Measurements from ENCODE around the gene CDHR1.
"Not testable (repeated sequence)": the region's sequence is repeated elsewhere in the genome, so short reads cannot be mapped to it uniquely, and the experiment has no call there.

Gene CDHR1

DNA sequence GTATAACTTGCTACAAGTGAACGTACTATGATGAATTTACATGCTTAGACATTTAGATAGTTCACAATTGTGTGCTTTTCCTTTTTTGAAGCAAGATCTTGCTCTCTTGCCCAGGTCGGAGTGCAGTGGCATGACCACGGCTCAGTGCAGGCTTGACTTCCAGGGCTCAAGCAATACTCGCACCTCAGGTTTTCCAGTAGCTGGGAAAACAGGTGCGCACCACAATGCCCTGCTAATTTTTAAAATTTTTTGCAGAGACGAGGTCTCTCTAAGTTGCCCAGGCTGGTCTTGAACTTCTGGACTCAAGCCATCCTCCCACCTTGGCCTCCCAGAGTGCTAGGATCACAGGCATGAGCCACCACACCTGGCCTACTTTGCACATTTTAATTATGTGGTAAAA, 18.9 kb upstream of the CDHR1 start:
- DNase-seq = no peak

GRCh38 chr10:84176351-84176750, 18.0 kb upstream of the CDHR1 start:
- DNase-seq = no peak

DNA sequence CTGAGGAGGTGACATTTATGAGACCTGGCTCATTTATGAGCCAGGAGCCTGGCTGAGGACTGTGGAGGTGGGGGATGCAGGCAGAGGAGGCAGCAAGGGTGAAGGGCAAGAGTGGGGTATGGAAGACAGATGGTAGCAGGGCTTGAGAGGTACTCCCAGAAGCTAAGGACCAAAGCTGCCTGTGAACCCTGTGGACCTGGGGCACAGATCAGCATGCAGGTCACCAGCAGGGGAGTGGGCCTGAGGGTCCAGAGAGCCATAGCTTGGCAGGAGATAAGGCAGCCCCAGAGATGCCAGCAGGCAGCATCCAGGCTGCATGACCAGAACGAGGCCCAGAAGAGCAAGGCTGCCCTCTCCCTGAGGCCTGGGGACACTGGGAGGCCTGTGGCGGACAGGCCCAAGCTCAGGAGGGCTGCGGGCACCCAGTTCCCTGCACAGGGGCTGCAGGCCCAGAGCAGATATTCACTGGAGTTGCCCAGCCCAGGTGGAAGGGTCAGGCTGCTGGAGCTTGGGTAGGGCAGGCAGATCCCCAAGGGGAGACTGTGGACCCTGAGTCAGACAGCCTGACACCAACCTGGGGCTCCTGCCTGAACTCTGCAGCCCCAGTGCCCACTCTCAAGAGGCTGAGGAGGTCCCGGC, 17.4 kb upstream of the CDHR1 start:
- DNase-seq = no peak

GRCh38 chr10:84177541-84178141, 16.7 kb upstream of the CDHR1 start:
- peak in 1 of 14 donors; percentile 85 for DNase-seq

GRCh38 chr10:84178160-84178609, 16.2 kb upstream of the CDHR1 start:
- DNase-seq = no peak

DNA sequence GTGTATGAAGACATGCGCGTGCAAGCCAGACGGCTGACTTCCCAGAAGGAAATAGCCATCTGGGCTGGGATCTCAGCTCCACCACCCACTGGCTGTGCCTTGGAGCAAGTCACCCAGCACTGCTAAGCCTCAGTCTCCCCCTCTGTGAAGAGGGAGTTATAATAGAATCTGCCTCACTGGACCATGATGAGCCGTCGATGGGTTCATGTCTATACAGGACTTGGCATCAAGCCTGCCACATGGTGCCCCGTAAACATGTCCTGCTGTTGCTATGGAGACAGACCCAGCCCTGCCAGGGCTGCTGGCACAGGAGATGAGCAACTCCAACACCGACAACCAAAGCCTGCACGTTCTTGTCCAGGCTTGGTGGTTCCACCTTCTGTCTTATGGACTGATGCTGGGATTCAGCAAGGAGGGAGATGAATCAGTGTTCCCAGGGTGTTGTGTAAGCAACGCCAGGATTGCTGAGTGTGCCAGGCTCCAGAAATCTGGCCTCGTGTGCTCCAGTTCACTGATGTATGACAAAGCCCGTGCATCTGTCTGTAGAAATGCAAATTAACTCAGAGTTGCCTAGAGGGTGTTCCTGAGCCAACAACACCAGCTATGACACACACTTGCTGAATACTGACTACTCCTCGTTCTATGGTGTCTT, 15.2 kb upstream of the CDHR1 start:
- DNase-seq = peak in 4 of 14 donors; percentile 10 to 85 (median 28)

DNA sequence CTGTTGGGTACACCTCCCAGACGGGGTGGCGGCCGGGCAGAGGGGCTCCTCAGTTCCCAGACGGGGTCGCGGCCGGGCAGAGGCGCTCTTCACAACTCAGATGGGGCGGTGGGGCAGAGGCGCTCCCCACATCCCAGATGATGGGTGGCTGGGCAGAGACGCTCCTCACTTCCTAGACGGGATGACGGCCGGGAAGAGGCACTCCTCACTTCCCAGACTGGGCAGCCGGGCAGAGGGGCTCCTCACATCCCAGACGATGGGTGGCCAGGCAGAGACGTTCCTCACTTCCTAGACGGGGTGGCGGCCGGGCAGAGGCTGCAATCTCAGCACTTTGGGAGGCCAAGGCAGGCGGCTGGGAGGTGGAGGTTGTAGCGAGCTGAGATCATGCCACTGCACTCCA, 14.0 kb upstream of the CDHR1 start:
- not testable (repeated sequence) for DNase-seq

DNA sequence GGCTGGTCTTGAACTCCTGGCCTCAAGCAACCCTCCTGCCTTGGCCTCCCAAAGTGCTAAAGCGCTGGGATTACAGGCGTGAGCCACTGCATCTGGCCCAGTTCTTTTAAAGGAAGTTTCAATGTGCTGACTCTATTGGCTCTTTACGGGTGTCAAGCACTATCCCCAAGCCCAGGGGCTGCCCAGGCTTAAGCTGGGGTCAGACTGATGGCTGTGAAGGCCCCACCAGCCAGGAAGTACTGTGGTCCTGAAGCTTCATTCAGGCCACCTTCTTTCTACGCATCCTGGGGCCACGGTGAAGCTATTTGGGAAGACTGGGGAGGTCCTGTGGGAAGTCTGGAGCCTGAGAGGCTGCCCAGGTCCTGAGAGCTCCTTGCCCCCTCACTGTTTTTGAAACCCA, 12.7 kb upstream of the CDHR1 start:
- no peak for DNase-seq

DNA sequence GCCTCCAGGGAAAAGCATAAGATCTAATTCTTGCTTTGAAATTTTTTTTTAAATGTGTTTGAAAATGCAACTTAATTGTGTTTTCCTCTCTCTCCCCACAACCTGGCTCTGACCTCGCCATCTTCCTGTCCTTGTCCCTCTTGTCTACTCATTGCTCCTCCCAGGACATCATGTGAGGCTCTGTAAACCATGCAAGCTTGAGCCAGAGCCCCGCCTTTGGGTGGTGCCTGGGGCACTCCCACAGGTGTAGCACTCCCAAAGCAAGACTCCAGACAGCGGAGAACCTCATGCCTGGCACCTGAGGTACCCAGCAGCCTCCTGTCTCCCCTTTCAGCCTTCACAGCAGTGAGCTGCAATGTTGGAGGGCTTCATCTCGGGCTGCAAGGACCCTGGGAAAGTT, 9.8 kb upstream of the CDHR1 start:
- no peak for DNase-seq

GRCh38 chr10:84185526-84186175, 8.7 kb upstream of the CDHR1 start:
- no peak for DNase-seq

DNA sequence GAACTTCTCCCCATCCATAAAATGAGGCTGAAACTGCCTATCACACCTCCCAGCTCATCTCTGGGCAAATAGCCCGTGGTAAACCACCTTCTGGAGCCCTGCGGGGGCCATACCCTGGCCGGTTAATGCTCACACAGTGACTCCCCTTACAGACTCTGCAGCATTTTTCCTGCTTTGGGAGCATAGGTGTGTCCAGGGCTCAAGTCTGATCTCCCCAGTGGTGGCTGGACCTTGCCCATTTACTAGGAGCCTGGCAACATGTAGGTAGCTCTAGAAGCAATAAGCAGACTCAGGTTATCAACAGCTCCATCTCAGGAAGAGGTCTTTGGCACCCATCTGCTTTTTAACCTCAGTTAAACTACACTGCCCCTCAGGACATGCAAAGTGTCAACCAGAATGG, 5.5 kb upstream of the CDHR1 start:
- DNase-seq = no peak

DNA sequence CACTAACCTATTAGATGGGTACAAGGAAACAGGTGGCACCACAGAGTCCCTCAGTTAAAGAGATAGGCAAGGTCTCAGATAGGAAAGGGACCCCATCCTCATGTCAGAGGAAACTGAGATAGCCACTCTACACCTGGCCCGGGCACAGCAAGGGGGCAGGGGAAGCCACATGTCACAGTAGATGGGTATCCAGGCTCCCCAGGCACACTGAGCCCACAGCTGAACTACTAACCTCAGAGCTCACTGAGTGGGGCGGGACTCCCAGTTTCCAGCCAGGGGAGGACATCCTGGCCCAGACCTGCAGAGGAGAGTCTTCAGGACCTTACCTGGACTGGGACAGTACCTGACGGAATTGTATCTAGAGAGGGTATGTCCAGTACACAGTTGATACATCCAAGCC, 3.7 kb upstream of the CDHR1 start:
- DNase-seq = no peak

DNA sequence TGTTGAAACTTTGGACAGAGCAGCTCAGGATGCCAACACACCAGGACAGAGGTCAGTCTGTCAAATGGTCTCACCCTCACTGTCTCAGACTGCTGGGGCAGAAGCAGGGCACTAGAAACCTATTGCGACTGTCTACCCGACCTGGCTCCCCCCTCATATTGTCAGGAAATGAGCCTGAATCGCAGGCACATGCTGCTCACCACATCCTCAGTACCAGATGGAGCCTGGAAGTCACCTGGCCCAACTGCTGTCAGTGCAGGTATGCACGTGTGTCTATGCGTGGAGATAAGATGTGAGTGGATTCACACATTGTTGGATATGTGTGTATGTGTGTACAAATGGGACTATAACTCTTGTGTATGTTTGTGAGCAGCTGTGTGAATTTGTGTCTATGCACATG, 3.2 kb upstream of the CDHR1 start:
- no peak for DNase-seq

- DNase-seq = no peak
These were observed 1.0 kb upstream of the CDHR1 start for GRCh38 chr10:84193327-84193726.

- DNase-seq = no peak
These were observed 402 bp upstream of the CDHR1 start for GRCh38 chr10:84193846-84194423.

- no peak for DNase-seq
These were observed 900 bp downstream of the CDHR1 start for GRCh38 chr10:84195044-84195830.

DNA sequence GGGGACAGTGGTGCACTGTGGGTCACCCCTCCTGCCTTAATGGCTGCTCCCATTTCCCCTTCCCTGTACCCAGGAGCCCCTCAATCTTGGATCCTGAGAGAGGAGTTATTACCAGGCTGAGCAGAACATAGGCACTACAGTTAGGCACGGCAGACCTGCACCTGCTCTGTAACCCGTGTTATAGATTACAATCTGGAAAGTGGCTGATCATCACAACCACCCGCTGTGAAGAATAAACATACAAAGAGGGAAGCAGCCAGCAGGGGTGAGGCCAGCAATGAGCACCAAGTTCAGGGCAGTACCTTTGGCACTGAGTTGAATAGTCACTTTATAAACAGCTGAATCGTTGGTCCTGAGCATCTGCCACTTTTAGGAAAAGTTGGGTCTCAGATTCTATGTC, 1.7 kb downstream of the CDHR1 start:
- DNase-seq = no peak

GRCh38 chr10:84196941-84197340, 2.6 kb downstream of the CDHR1 start:
- DNase-seq = no peak

GRCh38 chr10:84197643-84198042, 3.3 kb downstream of the CDHR1 start:
- DNase-seq = no peak

DNA sequence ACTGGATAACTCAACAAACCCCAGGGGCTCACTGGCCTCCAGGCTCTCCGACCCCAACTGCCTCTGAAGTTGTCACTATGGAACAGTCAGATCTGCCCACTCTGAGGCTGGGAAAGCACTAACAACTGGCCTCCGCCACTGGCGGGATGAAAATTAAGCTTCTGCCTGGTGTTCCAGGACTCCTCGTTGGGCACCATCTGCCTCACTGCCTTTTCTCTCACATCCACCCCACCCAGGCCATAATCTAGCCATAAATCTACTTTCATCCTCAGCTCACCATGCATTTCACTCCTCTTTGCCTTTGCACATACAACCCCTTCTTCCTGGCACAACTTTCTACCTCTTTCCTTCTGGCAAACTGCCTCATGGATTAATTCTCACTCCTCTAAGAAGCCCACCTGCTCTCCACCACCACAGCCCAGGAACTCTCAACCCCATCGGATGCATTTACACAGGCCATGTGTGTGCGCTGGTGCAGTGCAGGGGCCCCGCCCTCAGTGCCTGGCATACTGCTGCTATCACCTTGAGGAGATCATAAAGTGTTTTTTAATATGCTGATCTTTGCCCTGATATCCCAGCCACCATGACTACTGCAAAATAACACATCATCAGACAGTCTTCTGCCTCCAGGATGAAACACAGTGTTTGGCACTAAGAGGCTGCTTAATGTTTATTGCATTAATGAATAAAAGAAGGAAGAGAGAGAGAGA, 4.0 kb downstream of the CDHR1 start:
- no peak for DNase-seq

DNA sequence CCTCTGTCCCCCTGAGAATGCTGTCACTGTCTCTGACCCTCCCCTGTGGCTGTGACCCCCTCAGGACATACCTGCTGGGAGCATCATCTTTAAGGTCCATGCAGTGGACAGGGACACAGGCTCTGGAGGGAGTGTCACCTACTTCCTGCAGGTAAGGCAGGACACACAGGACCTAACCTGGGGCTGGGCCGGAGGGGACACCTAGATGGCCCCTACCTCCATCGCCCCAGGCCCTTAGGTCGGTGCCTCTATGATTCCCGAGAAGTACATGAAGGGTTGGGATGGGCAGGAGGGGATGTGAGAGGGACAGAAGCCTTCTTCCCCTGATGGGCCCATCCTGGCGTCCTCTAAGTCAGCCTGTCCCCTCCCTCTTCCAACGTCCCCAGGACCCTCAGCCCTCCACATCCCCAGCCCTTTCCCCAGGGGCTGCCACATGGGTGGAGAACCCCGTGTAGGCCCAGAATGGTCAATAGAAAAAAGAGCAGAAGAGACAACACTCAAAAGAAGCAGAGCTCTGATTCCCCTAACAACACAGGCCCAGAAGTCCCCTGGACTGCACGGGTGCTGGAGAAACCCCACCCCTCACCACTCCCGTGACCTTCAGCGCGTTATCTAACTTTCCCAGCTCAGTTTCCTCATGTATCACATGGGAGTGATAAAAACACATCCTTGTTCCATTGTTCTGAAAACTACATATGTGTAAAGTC, 6.4 kb downstream of the CDHR1 start:
- DNase-seq = no peak

Measured in C1 segment of cervical spinal cord (tissue), 14 donors.